ENCODE results near the gene RBM47.
"Not testable (repeated sequence)": the region's sequence is repeated elsewhere in the genome, so short reads cannot be mapped to it uniquely, and the experiment has no call there.

Gene RBM47

DNA sequence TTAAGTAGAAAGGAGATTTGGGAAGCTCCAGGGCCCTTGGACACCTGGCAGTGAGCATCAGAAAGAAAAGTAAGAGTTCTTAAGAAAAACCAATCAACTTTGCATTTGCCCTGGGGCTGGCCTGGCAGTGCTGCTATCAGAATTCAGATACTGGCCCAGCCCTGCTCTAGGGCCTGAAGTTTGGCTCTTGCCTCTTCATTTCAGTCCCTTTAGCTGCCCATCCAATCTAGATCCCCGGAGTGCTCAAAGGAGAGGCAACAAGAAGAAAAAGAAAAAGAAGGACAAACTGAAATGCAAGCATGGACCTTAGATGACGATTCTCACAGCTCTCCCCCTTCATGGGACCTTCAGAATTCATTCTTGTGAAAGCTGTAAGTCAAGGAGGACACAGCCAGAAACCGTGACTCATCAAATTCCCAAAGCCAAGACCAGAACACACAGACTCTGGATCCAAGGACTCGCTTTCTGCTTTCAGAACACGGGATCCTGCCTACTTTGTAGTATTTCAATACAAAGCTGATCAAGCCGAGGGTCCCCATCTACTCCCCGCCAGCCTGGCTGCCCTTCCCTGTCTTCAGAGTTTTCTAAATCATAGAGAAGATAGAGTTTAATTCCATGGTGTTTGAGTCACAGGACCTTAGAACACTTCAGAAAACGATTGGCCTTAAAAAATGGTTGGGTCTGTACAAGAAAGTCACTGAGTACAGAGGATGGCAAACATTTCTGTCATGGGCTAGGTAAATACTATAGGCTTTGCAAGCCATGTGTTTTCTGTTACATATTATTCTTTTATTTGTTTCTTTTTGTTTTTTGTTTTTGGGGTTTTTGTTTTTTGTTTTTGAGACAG lies 103.7 kb downstream of the RBM47 start:
- DNase-seq, result peak; percentile 74

DNA sequence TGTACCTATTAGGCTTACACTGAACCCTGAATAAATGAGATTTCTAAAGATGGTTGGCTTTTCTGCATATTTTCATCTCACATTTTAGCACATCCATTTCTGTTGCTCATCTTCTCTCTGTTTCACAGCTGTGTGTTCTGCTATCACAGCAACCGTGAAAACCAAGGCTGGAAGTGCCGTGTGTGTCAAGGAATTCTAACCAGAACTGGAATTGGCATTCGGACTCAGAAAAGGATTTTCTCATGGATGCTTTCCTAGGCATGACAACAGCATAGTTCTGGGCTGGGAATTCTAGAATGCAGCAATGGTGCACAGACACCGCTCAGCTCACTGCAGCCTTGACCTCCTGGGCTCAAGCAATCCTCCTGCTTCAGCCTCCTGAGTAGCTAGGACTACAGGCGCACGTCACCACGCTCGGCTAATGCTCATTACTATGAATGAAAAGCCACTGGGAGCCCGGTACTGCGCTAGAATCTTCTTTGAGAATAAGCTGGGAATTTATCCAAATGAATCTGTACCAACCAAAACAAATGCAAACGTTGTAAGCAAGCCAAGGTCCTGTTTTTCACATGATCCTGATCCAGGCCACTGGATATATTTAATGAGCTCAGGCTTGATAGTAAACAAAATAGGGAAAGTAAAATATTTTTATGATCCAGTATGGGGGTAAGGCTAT lies 105.2 kb downstream of the RBM47 start:
- DNase-seq, result no peak

DNA sequence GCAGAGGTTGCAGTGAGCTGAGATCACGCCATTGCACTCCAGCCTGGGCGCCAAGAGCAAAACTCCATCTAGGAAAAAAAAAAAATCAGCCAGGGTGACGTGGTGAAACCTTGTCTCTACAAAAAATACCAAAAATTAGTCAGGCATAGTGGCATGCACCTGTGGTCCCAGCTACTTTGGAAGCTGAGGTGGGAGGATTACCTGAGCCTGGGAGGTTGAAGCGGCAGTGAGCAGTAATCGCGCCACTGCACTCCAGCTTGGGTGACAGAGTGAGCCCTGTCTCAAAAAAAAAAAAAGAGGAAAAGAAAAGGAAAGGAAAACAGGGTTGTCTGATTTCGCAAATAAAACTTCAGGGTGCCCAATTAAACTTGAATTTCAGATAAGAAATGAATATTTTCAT lies 106.1 kb downstream of the RBM47 start:
- no peak for DNase-seq

DNA sequence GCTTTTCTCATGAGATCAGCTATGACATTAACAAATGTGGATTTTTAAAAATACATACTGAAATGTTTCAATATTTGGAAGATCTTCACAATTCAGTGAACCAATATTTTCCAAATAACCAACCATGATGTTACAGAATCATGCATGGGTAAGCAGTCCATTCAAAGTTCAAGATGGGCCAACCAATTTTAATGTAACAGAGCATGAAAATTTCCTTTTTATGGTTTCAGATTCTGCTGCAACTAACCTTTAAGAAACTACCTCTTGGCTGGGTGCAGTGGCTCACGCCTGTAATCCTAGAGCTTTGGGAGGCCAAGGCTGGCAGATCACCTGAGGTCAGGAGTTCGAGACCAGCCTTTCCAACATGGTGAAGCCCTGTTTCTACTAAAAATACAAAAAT lies 107.7 kb downstream of the RBM47 start:
- DNase-seq, result no peak

DNA sequence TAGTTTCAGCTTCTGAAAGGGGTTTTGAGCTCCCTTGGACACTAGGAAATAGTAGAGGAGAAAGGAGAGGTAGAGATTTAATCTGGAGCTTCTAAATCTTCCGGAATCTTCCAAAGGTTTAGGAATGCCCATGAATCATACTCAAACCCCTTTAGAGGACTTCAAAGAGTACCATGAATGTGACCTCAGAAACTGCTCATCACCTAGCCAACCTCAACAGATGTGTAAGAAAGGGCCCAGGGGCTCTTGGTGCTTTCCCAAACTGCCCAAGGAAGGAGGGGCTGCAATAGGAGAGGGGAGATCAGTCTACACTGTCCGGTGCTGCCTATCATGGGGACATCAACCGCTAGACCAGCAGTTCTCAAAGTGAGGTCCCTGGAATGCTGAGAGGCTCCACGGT lies 109.1 kb downstream of the RBM47 start:
- DNase-seq, result no peak

DNA sequence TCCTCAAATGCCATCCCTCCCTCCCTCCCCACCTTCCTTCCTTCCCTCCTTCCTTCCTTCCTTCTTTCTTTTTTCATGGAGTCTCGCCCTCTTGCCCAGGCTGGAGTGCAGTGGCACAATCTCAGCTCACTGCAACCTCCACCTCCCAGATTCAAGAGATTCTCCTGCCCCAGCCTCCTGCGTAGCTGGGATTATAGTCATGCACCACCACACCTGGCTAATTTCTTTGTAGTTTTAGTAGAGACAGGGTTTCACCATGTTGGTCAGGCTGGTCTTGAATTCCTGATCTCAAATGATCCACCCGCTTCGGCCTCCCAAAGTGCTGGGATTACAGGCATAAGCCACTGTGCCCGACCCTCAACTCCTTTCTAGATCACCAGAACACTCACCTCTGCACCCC lies 112.6 kb downstream of the RBM47 start:
- DNase-seq, result not testable (repeated sequence)

DNA sequence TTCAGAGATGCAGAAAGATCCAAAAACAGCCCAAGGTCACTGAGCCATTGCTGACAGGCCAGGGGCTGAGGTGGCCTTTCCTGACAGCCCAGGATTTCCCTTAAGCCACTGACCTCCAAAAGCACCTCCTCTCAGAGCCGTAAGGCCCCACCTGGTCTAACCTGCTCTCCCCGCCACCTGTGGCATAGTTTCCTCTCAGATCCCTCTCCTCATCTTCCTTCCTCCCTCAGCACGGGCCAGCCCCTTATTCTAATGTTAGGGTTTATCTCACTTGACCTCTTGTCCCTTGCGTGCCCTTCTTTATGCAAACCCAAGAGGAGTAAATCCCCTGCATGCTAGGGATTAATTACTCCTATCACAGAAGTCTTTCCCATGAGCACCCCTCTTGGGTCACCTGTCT lies 113.0 kb downstream of the RBM47 start:
- DNase-seq, result no peak

DNA sequence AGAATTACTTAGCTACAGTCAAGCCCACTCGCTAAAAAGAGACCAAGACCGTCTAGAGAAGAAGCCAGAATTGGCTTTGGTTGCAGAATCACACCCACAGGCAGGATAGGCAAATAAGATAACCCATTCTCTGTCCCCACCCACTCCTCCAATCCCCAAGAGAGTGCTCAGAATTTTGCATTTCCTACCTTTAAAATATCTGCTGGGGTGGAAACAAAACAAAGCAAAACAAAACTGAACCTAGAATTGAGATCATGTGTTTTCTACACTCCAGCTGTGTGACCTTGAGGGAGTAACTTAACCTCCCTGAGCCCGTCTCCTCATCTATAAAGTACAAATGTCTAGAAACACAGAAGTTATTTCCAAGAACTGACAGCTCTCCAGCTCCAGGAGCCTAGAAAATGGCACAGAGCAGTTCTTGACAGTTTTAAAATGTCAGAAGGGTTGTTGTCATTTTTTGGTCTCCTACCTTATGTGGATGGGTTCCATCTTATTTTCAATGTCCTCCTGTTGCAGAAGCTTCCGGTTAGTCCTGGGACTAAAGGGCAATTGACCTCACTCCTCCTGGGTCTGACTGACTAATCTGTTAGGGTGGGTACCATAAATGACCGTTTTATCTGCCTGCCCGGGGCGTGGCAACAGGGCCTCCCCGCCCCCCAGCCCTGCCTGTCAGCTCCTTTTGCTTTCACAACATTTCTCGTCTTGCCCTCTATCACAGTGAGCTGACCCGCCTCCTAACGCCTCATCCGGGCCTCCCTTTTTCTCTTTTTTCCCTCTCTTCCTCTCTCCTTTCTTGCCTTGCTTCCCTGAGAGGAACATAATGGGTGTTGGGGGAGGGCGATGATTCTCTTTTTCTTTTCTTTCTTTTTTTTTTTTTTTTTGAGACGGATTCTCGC lies 114.0 kb downstream of the RBM47 start:
- no peak for DNase-seq

DNA sequence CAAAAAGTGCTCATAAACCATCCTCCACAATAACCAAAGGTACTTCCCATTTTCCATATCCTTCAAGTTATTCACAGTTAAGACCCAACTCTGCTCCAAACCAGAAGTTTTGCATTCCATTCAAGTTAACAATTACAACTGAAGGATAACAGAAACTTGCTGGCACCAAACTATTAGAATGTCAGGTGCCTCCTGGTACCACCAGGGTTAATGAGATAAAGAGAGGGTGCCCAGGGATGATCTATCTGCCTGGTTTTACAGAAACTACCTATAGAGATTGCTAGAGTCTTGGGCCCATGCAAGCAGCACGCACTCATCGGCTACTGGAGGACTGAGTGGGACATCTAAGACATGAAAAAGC lies 114.6 kb downstream of the RBM47 start:
- DNase-seq, result no peak

DNA sequence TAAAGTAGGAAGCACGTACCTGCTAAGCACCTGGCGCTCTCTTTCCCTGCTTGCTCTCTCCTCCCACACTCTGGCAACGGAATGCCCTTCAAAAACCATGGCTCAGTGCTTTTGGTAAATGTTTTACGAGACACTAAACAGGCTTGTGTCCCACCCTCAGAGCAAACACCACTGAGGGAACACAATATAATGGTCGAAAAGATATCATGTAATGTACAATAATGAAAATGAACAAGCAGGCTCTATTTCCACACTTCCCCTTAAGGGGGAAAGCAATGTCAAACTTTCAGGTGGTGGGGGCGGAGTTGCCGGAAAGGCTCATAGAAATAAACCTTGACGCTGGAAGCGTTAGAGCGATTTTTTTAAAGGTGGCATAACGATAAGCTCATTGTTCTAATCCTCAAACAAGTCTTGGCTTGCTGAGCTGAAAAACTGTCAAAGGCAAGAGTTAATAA lies 115.1 kb downstream of the RBM47 start:
- DNase-seq, result no peak

DNA sequence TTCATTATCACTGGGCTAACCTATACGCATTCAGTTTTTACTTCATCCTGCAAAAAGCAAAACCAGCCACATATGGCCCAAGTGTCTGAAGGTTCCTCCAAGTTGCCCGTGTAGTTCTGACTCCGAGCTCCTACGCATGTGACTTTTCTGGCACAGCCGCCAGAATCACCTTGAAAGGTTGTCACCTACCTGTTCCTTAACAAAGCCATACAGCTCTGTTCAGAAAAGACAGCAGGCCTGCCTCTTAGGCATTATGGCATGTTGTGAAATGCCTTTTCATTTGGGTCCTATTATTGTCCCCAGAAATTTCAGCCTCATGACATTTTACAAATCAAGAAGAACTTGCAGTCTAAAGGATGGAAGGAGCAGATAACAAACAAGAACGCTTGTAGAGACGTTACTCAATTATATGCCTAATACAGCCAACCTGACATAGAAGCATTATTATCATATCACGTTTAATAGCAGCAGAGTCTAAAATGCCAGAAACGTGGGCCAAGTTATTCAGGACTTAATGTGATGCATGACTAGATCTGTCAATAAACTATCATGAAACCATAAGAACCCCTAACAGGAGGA lies 118.5 kb downstream of the RBM47 start:
- no peak for DNase-seq

DNA sequence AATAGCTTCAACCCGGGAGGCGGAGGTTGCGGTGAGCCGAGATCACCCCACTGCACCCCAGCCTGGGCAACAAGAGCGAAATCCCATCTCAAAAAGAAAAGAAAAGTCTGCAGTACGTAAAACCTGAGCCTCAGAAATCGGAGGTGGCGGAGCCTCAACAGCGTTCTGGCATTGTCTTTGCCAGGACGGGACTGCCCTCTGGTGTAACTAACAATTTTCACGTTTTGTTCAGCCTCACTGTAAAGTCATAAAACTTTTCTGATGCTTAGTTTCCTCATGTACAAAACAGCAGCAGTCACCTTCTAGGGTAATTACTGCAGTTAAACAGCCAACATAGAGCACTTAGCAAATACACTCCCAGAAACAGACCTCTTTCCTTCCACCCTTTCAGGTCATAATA lies 121.7 kb downstream of the RBM47 start:
- DNase-seq, result no peak

DNA sequence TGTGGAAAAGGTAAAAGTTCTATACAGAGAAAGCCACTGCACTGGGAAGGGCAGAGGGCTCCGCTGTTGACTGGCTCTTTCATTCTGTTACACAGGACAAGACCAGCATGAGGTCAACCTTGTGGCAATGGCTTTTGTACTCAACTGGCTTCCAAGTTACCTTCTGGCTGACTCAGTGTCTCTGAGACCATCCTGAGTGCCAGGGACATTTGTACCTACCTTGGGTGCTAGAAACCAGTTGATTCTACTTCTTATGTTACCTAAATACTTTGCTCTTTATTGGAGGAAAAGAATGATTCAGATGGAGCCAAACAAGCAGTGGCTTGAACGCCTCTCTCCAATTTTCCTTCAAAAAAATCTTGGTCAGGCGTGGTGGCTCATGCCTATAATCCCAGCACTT lies 123.2 kb downstream of the RBM47 start:
- no peak for DNase-seq

DNA sequence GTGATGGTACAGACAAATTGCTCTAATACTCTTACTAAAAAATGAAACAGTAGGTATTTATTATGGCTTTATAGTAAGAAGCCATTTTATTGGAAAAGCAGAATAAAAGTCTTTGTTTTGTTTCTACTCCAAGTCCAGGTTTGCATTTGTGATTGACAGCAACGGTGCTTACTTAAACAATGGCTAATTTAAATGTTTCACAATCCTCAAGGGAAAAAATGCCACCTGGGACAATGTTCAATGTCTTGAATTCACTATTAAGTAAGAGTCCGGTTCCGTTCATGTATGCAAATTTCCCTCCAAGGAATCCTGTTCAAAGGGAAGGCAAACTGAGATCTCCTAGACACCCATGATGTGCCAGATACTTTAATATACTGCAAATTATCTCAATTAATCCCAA lies 123.6 kb downstream of the RBM47 start:
- no peak for DNase-seq

DNA sequence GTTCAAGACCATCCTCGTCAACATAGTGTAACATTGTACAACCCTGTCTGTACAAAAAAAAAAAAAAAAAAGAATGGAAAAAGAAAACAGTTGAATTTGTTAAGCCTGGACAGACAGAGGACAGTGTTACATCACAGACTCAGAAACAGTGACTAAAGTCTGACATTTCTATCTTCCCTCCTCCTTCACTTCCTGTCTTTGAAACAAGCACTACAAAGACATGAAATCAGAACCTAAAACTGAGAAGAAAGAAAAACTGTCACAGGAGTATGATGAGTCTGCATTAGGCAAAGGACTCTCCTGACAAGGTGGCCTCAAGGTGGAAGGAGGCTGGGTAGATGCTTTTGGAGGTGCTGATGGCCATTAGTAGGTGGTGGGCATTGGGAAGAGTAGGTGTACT lies 126.7 kb downstream of the RBM47 start:
- no peak for DNase-seq

DNA sequence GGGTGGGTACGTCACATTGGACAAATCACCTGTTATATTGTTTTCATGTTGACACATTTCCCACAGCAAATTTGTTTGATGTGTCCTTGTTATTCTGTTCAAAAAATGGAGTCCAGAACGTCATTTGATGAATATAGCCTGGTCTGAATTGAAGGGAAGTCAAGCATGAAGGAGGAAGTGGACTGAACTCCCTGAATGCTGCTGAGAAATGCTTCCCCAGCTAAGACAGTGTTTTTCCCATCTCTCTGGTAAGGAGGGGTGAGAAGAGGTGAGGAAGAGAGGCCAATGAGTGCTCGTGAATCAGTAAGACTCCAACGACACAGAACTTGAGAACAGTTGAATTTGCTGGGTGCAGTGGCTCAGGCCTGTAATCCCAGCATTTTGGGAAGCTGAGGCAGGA lies 127.4 kb downstream of the RBM47 start:
- DNase-seq, result no peak

DNA sequence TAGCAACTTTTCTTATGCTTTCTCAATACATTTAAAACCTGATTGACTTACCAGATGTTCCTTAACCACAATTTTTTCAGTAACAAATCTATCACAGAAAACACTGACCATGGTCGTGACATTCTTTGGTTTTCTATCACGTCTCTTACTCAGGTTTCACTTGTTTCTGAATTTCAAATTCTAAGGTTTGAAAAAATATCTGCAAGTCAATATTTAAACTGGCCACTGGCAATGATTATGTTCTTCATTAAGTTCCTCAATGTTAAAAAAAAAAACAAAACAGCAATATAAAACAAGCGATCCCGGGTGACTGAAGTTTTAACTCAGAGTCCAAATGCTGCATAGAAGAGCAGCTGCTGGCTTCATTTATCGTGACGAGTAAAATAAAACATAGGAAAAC lies 128.9 kb downstream of the RBM47 start:
- DNase-seq, result no peak

DNA sequence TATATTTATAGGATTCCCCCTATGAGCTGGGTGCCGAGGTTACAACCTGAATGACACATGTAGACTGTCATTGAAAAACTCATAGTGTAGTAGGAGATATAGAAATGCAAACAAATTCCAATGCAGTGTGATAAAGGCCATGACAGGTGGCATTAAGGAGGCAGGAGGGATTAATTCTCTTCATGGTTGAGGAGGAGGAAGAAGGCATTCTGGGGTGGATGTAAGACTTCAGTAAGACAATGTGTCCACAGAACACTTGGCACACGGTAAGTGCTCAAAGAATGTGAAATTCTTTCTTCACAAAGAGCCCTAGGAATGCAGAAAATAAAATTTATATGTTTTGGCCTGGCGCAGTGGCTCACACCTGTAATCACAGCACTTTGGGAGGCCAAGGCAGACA lies 136.5 kb downstream of the RBM47 start:
- DNase-seq, result no peak

DNA sequence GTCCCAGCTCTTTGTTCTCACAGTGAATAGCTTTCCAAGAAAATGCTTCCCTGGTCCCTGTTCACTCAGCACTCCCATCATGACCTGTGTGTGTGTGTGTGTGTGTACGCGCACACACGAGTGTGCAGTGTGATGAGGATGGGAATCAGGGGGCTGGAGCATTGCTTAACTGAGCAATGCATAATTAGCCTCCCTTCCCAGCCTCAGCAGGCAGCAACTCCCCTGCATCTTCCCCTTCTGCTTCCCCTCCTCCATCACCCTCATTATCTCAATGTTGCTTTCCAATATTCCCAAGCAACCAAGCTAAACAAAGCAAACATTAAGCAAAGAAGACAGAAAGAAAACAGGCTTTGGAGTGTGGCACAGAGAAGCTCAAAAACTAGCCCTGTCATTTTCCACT lies 137.0 kb downstream of the RBM47 start:
- DNase-seq, result no peak

DNA sequence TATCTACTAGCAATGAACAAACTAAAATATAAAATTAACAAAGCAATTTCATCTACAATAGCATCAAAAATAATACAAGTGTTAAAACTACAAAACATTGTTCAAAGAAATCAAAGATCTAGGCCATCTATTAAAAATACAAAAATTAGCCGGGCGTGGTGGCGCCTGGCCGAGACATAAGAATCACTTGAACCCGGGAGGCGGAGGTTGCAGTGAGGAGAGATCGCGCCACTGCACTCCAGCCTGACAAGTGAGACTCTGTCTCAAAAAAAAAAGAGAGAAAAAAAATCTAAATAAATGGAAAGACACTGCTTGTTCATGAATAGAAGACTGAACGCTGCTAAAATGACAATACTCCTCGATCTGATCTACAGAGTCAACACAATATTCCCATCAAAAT lies 139.2 kb downstream of the RBM47 start:
- no peak for DNase-seq

DNA sequence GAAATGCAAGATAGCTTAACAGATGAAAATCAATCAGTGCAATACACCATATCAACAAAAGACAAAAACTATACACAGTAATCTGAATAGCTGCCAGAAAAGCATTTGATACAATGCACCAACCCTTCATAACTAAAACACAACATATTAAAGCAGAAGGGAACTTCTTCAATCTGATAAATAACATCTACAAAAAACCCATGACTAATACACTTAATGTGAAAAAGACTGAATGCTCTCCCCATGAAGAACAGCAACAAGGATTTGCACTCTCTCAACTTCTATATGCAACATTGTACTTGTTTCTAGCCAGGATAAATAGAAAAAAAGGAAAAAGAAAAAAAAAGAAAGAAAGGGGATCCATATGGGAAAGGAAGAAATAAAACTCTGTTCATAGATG lies 139.7 kb downstream of the RBM47 start:
- DNase-seq, result no peak

DNA sequence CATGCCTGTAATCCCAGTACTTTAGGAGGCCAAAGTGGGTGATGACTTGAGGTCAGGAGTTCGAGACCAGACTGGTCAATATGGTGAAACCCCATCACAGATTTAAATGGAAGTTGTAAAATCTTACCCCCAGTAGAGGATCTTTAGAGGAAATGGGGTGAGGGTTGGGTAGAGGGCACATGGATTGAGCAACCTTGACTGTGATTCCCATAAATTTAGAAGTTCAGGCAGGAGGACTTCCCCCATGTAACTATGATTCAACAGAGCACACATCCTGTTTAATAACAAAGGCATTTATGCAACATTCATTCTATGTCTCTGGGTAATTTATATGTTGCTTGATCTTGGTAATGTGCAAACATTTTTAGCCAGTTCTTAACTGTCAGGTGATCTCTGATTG lies 143.1 kb downstream of the RBM47 start:
- DNase-seq, result no peak
